ENCODE data around the gene PIP5K1B. TPM values are rescaled to one million over a fixed set of nuclear protein-coding genes. Genes with fewer than 3 reads are reported as not detected.
"Not testable (repeated sequence)": the region's sequence is repeated elsewhere in the genome, so short reads cannot be mapped to it uniquely, and the experiment has no call there.

Gene PIP5K1B, protein sequence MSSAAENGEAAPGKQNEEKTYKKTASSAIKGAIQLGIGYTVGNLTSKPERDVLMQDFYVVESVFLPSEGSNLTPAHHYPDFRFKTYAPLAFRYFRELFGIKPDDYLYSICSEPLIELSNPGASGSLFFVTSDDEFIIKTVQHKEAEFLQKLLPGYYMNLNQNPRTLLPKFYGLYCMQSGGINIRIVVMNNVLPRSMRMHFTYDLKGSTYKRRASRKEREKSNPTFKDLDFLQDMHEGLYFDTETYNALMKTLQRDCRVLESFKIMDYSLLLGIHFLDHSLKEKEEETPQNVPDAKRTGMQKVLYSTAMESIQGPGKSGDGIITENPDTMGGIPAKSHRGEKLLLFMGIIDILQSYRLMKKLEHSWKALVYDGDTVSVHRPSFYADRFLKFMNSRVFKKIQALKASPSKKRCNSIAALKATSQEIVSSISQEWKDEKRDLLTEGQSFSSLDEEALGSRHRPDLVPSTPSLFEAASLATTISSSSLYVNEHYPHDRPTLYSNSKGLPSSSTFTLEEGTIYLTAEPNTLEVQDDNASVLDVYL
- polyA plus RNA-seq (ENCODE audit: insufficient read length in 4 of 4): 1 to 10 TPM; 6.2 to 8.5 (median 7.9) TPM

DNA sequence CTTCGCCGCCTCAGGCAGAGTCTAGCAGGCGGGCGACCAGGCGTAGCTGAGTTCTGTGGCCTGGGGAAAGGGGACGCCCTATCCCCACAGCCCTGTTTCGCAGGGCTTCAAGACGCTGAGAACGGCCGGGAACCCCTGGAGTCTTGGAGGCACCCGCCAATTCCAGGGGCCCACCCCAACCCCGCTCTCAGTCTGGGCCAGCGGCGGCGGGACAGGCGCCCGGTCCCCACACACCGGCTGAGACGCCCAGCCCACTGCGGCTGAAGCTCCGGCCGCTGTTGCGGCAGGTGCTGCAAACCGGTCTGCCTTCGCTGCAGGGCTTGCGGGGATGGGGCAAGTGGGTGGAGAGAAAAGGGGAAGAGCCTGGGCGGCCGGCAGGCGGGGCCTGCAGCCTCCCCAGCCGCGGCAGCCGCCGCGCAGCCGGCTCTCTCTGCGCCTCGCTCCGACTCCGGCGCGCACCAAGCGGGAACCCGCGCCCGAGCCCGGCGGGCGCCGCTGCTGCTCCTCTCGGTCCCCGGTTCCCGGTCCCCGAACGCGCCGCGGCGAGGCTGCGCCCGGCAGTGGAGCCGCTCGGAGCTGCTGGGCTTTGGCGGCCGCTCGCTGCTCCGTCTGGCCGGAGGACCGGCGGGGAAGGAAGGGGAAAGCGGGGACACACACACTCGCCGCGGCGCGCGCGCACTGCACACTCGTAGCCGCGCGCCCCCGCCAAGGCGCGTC lies at the start of gene PIP5K1B:
PIP5K1B (plus strand) TSS at position 427 of the 717 bp plus-strand sequence. CDS start 117,375 bp downstream, outside the sequence.
- DNase-seq (ENCODE audit: low read depth in 4 of 4, low spot score in 3 of 4): peak in 2 of 4 donors; percentile 47 to 58

DNA sequence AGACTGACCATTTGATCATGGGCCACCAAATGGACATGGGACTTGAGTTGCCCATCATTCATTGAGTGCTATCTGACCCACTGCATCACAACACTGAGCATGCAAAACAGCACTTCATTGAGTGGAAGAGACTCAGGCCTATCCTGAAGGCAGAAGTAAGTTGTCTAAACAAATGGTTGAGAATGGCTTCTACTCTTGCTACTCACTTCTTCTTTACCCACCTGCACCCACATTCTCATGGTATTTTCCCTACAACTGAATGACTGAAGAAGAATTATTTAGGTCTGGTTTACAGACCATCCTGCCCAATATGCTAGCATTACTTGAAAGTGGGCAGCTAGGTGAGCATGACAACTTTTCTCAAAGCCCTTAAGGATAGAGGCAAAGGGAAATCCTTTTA lies 41.0 kb upstream of the PIP5K1B start:
- no peak for DNase-seq (ENCODE audit: low read depth in 4 of 4, low spot score in 3 of 4)

DNA sequence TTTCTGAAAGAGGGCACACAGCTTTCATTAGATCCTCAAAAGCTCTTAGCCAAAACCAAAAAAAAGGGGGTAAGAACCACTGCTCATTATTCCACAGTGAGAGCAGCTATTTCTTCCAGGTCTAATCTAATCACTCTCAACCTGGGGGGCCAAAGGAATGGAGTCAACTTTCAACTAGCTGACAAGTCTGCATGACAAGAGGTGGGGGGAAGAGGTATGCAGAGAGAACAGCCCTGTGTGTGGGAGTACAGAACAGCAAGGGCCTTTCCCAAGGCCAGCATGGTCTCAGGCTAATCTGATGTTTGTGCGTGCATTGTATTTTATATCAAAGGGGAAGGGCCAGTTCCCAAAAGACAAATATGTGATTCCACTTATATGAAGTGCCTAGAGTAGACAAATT lies 36.9 kb upstream of the PIP5K1B start:
- no peak for DNase-seq (ENCODE audit: low read depth in 4 of 4, low spot score in 3 of 4)

DNA sequence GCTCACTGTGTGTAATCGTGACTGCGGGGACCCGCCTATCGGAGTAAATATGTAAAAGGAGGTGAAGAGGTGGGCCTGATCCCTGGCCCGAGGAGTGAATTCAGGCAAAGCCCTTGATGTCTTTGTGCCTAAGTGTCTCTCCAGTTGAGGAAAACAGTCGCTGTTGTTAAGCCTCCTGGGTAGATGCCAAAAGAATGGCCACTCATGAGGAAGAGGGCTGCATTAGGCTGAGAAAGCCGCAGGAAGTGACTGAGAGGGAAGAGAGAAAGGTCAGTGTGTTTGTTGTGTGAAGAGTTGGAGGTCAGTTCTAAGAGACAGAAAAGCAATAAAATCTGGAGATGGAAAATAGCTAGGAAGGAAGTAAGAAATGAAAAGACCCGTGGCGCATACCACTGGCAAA lies 35.8 kb upstream of the PIP5K1B start:
- DNase-seq (ENCODE audit: low read depth in 4 of 4, low spot score in 3 of 4): peak in 1 of 4 donors; percentile 2

DNA sequence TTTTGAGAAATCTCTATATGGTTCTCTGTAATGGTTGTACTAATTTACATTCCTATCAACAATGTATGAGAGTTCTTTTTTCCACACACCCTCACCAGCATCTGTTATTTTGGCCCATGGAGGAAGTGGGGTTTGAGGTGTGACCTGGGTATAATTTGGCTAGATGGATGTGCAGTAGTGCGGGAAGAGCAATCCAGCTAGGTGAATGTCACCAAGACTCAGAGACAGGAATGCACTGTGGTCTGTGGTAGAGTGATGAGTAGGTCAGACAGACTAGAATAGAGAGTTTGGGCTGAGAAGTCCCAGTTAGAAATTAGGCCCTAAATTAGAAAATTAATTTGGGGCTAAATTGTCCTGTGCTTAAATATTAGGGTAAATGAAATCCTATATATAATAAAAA lies 32.8 kb upstream of the PIP5K1B start:
- no peak for DNase-seq (ENCODE audit: low read depth in 4 of 4, low spot score in 3 of 4)

DNA sequence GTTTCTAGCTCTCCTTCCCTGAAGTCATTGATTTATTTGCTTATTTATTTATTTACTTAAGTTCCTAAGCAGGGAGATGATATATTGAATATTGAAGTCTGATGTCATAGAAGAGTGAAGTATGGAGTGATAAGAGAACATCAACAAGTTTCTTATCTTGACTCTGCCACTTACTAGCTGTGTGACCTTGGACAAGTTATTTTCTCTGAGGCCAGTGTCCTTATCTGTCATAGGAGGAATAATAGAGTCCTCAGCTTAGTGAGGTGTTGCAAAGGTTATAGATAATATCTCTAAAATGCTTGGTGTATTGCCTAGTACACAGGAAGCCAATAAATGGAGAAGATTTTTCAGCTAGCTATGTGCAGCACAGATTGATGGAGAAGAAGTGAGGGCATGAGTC lies 32.4 kb upstream of the PIP5K1B start:
- no peak for DNase-seq (ENCODE audit: low read depth in 4 of 4, low spot score in 3 of 4)

DNA sequence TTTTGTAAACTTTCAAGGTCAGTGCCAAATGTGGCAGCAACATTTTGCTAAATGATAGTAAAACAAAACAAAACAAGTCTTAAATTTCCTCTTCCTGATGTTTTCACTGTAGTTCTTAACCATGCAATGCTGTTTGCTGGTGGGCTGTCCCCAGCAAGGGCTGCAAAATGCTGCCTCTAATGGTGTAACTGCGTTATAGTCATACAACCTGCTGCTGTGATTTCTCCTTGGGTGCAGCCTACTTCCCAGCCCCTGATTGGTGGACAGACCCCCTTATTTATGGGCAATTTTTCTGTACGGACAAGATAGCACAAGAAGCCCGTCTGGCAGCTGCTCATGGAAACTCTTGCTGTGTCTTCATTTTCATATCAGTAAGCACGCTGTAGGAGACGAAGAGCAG lies 26.6 kb upstream of the PIP5K1B start:
- DNase-seq (ENCODE audit: low read depth in 4 of 4, low spot score in 3 of 4): no peak

DNA sequence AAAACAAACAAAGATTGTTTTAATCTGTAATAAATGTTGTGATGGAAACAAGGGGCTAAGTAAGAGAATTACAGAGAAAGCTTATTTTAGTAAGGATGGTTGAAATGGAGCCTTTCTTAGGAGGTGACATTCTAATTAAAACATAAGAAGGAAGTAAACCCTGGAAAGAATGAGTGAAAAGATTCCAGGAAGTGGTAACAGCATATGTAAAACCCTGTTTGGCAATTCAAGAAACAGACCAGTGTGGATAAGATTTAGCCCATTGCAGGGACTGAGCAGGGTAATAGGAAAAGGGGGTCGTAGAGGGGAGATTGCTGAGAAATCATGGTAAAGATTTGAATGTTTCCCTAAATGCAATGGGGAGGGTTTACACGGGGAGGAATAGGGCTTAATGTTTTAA lies 21.6 kb upstream of the PIP5K1B start:
- no peak for DNase-seq (ENCODE audit: low read depth in 4 of 4, low spot score in 3 of 4)

DNA sequence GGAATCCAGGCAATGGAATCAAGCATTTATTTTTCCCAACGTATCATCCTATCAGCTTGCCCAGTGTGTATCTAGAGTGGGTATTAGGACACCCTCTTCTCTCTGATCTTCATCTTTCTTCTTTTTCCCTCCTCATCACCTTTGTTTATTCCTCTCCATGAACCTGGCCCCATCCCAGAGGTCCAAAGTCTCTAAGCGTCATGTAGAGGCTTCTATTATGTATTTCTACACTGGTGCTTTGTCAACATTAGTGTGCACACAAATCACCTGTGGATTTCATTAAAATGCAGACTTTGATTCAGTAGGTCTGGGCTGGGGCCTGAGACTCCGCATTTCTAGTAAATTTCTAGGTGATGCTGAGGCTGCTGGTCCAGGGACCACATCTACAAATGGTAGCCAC lies 19.8 kb upstream of the PIP5K1B start:
- DNase-seq (ENCODE audit: low read depth in 4 of 4, low spot score in 3 of 4): no peak

DNA sequence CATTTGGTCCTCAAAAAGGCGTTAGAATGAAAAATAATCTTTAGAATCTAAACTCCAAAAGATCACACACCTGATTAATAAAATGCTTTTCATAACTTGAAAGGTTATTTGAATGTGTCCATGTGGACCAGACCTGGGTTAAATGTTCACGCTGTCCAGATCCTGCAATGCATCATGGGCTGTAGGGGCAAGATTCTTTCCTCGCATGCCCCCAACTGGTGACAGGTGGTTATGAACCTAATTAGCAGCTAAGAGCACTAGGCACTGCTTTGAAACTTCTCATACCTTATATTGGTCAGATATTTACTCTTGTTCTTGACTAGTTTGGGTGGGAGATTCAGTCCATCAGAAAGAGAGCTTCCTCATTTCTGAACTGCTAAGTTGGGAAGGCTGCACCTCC lies 19.3 kb upstream of the PIP5K1B start:
- DNase-seq (ENCODE audit: low read depth in 4 of 4, low spot score in 3 of 4): no peak

DNA sequence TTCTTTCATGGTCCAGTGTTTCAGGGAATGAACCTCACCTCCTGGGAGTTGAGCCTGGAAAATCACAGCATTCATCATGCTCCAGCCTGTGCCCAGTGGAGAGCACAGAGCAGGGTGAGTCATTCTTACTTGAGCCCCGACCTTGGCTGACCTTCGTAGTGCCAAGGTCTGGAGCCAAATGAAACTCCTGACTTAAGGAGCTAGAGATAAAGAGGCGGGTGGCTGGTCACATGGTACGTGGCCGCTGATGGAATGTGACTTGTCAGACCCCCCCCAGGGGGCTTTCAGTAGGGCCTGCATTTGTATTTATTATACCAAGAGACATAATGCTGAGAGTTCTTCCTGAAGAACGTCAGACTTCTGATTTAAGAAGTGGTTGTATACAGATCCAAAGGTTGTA lies 15.0 kb upstream of the PIP5K1B start:
- DNase-seq (ENCODE audit: low read depth in 4 of 4, low spot score in 3 of 4): no peak

DNA sequence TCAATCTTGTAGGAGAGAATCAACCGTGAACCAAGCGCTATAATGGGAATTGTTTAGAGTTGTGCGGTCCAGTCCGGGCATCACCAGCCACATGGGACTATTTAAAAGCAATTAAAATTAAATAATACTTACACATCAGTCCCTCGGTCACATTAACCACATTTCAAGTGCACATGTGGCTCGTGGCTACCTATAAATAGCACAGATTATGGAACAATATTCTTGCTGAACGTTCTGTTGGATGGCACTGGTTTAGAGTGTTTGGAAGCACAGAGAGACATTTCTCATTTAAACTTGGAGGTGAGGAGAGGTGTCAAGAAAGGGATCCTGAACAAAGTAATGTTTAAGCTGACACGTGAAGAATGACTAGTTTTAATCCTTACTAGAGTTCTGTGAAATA lies 12.5 kb upstream of the PIP5K1B start:
- DNase-seq (ENCODE audit: low read depth in 4 of 4, low spot score in 3 of 4): no peak

DNA sequence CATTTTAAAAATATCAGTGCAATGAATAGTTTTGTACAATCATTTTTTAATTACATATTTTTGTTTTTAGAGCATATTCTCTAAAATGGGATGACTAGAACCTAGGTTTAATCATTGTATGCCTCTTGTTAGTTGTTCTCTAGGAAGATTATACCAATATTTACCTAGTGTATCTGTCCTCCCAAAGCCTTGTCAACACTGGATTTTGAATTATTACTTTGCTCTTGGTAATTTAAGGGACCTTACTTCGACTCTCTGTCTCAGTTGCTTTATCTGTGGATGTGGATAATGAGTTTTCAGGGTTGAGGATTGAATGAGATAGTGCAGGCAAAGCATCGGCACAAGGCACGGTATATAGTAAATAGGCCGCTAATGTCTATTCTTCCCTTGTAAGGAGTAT lies 10.9 kb upstream of the PIP5K1B start:
- no peak for DNase-seq (ENCODE audit: low read depth in 4 of 4, low spot score in 3 of 4)

DNA sequence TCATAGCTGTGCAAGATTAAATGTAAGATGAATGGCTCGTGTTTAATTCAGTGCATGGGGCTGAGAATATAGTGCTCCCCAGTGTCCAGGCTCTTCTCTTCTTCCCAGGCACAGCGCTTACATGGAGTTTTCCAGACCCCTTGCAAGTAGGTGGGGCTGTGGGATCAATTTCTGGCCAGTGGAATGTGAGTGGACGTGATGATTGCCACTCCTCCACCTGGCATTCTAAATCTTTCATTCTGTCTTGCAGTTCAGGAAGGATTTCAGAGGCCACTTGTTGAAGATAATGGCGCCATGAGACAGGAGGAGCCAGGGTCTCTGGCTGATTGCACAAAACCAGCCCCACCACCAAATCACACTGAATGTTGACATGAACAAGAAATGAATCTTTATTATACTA lies 7.2 kb upstream of the PIP5K1B start:
- no peak for DNase-seq (ENCODE audit: low read depth in 4 of 4, low spot score in 3 of 4)

DNA sequence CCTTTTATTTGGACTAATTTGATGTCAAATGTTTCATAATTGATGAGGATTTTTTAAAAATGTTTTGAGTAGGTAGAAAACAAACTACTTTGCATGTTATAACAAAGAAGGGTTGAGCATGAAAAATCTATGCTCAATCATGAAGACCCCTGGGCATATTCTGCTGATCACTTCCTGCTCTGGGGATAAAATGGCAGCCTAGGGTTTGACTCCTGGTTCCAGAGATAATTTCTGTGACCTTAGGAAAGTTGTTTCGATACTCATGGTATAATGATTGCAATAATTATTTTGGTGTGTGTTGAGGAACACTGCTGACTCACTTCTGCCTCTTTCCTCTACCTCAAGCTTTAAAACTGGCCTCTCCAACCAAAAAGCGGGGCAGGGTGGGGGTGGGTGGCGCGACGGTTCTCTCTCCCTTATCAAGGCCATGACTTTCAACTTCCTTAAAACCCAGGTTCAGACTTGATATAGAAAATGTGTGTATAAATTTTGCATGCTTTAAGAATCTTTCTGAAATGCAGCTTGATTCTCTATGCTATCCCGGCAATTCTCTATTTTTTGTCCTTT lies 6.0 kb upstream of the PIP5K1B start:
- no peak for DNase-seq (ENCODE audit: low read depth in 4 of 4, low spot score in 3 of 4)

DNA sequence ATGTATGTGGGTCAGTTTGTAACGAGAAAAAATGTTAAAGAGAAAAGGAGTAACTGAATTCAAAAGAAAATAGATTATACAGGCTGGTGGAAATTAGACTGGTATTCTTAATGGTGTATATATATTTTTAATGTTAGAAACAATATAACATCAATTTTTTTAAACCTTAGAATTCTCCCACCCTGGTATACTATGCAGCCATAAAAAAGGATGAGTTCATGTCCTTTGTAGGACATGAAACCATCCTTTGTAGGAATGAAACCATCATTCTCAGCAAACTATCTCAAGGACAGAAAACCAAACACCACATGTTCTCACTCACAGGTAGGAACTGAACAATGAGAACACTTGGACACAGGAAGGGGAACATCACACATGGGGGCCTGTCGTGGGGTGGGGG lies 5.4 kb upstream of the PIP5K1B start:
- not testable (repeated sequence) for DNase-seq (ENCODE audit: low read depth in 4 of 4, low spot score in 3 of 4)

DNA sequence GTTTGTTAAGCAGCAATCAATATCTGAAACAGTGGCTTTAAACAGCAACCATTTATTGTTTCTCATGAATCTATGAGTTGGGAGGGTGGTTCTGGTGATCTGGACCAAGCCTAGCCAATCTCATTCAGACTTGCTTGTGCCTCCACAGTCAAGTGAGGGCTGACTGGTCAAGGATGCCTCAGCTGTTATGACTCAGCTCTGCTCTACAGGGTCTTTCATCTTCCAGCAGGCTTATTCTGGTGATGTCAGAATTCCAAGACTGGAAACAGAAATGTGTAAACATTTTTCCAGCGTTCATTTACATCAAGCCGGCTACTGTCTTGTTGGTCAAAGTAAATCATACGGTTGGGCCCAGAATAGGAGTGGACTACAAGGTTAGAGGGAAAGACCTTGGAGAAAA lies 2.5 kb upstream of the PIP5K1B start:
- no peak for DNase-seq (ENCODE audit: low read depth in 4 of 4, low spot score in 3 of 4)

DNA sequence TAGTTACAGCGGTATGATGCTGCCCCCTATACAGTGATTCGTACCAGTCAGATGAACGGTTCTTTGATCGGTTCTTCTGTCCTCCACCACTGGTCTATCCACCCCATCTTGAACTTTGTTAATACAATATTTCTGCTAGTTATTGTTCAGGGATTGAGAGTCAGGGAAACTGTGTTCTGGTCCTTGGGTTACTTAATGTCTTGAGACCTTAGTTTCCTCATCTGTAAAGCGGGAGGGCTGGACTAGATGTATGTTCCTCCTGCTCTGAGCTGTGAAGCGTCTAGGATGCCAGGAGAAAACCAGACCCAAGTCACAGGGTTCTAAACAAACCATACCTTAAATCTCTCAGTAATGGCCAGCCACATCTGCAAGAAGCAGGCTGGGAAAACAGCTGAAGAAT lies 1.4 kb upstream of the PIP5K1B start:
- no peak for DNase-seq (ENCODE audit: low read depth in 4 of 4, low spot score in 3 of 4)

DNA sequence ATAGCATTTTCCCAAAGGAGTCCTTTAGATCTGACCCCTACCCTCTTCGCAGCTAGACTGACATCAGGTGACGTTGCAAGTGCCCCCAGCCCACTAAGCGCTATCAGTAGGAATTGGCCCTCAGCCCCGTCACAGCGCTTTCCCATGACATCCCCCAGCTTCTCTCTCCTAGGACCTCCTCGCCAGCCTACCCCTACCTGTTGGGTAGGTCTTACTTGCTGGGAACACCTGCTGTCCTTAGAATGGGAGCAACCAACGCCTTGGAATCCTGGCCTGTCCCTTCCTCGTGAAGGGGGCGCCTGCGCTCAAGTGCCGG lies 584 bp upstream of the PIP5K1B start:
- no peak for DNase-seq (ENCODE audit: low read depth in 4 of 4, low spot score in 3 of 4)

DNA sequence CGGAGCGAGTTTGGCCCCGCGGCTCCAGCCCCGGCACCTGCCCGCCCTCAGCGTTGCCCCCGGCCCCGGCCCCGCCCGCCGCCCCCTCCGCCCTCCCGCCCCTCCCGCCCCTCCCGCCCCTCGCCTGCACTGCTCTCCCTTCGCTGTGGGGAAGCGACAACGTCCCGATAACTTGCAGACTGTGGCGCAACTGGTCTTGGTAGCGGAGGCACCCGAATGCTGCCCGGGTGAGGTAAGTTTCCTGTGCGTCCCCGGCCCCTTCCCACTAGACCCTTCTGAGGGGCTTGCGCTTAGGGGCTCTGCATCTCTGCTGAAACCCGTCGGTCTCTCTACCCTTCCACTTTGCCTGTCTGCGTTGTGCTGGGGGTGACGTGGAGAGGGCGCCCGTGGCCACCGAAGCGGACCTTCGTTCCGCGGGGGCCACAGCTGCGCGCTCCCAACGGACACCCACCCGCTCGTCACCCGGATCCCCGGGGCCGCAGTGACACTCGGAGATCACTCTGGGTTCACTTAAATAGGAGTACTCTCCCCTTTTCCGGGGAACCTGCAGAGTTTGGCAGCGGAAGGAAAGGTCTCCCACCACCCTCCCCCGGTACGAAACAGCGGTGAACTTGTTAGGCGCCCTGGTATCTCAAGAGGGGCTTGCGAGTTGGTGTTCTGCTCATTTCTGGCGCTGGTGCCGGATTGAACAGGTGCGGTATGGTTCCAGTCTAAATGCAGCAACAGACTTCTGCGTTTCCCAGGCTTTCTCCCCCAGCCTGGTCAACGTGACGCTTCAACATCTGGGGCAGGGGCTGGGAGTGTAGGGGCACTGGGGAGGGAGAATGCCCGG lies 707 bp downstream of the PIP5K1B start:
- peak in 1 of 4 donors; percentile 33 for DNase-seq (ENCODE audit: low read depth in 4 of 4, low spot score in 3 of 4)
